ENCODE data around the gene MGAT4C. TPM values are rescaled to one million over a fixed set of nuclear protein-coding genes. Genes with fewer than 3 reads are reported as not detected.

Gene MGAT4C
- total RNA-seq, 1 donor from 2014 or later: 1.8 TPM

DNA sequence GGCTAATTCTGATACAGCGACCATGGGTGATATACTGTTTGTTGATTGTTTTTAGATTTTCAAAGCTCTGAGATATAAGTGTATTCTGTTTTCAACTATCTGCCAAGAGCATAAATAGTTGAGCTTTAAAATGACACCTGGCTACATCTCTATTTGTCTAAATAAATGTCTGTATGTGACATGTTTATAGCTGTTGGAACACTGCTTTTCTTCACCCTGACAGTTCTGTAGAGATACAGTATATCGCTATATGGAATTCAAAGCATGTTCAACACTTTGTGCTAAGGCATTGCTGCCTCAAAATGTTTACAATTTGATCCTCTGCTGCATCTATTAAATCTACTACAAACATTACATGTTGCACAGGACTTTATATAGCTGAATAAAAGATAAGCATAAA lies 27.4 kb upstream of the MGAT4C start:
- Mint-ChIP-seq H3K27me3 (ENCODE audit: low read depth) (no peaks in the 10 kb centered on the region), H3K36me3 (peaks cover under 1% of the 10 kb centered on the region), H3K4me1 (peaks cover 14% of the 10 kb centered on the region), H3K9me3 (peaks cover 10% of the 10 kb centered on the region), H3K27ac (peak overlapping the region; percentile 66), H3K4me3 (no peak overlapping the region)
- DNase-seq (ENCODE audit: low spot score in 2 of 2, unreplicated experiment in 2 of 2): no peak
- TF ChIP-seq, protein P1, sequence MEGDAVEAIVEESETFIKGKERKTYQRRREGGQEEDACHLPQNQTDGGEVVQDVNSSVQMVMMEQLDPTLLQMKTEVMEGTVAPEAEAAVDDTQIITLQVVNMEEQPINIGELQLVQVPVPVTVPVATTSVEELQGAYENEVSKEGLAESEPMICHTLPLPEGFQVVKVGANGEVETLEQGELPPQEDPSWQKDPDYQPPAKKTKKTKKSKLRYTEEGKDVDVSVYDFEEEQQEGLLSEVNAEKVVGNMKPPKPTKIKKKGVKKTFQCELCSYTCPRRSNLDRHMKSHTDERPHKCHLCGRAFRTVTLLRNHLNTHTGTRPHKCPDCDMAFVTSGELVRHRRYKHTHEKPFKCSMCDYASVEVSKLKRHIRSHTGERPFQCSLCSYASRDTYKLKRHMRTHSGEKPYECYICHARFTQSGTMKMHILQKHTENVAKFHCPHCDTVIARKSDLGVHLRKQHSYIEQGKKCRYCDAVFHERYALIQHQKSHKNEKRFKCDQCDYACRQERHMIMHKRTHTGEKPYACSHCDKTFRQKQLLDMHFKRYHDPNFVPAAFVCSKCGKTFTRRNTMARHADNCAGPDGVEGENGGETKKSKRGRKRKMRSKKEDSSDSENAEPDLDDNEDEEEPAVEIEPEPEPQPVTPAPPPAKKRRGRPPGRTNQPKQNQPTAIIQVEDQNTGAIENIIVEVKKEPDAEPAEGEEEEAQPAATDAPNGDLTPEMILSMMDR (IDR thresholded peaks at IDR 0.05; ENCODE audit: unreplicated experiment): no peak

GRCh38 chr12:86275356-86275755 lies 19.2 kb upstream of the MGAT4C start:
- H3K27ac Mint-ChIP-seq: no peak overlapping the region
- H3K9me3 Mint-ChIP-seq: peaks cover 23% of the 10 kb centered on the region
- no peak for DNase-seq (ENCODE audit: low spot score in 2 of 2, unreplicated experiment in 2 of 2)
- H3K4me3 Mint-ChIP-seq: no peak overlapping the region
- H3K4me1 Mint-ChIP-seq: no peaks in the 10 kb centered on the region
- TF ChIP-seq, protein P1 (IDR thresholded peaks at IDR 0.05; ENCODE audit: unreplicated experiment): no peak
- H3K36me3 Mint-ChIP-seq: no peaks in the 10 kb centered on the region
- no peaks in the 10 kb centered on the region for H3K27me3 Mint-ChIP-seq (ENCODE audit: low read depth)

- Mint-ChIP-seq H3K27me3 (ENCODE audit: low read depth) (peaks cover 2% of the 10 kb centered on the region), H3K36me3 (no peaks in the 10 kb centered on the region), H3K4me3 (peak overlapping the region; percentile 60), H3K27ac (no peak overlapping the region), H3K9me3 (peaks cover 12% of the 10 kb centered on the region), H3K4me1 (peaks cover 6% of the 10 kb centered on the region)
- no peak for DNase-seq (ENCODE audit: low spot score in 2 of 2, unreplicated experiment in 2 of 2)
- TF ChIP-seq, protein P1 (IDR thresholded peaks at IDR 0.05; ENCODE audit: unreplicated experiment): no peak
Measured at GRCh38 chr12:86265329-86265695, 9.1 kb upstream of the MGAT4C start.

- H3K36me3 Mint-ChIP-seq: no peaks in the 10 kb centered on the region
- H3K4me3 Mint-ChIP-seq: peak overlapping the region; percentile 60
- peaks cover 6% of the 10 kb centered on the region for H3K4me1 Mint-ChIP-seq
- no peak overlapping the region for H3K27ac Mint-ChIP-seq
- DNase-seq (ENCODE audit: low spot score in 2 of 2, unreplicated experiment in 2 of 2): peak in 1 of 2 experiments; percentile 19
- TF ChIP-seq, protein P1 (IDR thresholded peaks at IDR 0.05; ENCODE audit: unreplicated experiment): no peak
- H3K27me3 Mint-ChIP-seq (ENCODE audit: low read depth): peaks cover 2% of the 10 kb centered on the region
- H3K9me3 Mint-ChIP-seq: peaks cover 12% of the 10 kb centered on the region
Measured at GRCh38 chr12:86264451-86265328, 8.5 kb upstream of the MGAT4C start.

DNA sequence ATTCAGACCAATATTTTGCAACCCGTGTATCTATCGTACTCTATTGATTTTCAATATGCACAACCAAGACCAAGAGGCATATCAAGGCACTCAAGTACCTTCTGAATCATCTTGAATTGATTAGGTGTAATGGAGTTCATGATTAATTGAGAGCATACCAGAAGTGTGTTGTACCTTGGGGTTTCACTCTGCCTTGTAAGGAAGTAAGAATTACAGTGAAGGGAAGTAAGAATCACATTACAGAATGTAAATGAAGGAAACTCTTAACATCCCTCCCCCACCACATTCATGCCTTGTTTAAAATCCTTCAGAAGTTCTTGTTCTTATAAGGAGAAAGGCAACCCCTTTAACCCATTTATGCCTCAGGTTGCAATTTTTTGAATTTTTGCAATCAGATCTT lies 5.4 kb upstream of the MGAT4C start:
- Mint-ChIP-seq H3K4me3 (no peak overlapping the region), H3K36me3 (no peaks in the 10 kb centered on the region), H3K9me3 (peaks cover 11% of the 10 kb centered on the region), H3K4me1 (peaks cover 12% of the 10 kb centered on the region), H3K27me3 (ENCODE audit: low read depth) (peaks cover 2% of the 10 kb centered on the region), H3K27ac (no peak overlapping the region)
- TF ChIP-seq, protein P1 (IDR thresholded peaks at IDR 0.05; ENCODE audit: unreplicated experiment): no peak
- DNase-seq (ENCODE audit: low spot score in 2 of 2, unreplicated experiment in 2 of 2): no peak
